Kidney tubule cell (primary cell): ENCODE measurements around the gene LLCFC1.
"Not testable (repeated sequence)": the region's sequence is repeated elsewhere in the genome, so short reads cannot be mapped to it uniquely, and the experiment has no call there.

Experiments used
- DNase-seq: peaks from one replicate; pipeline ENCODE4 v3.0.0-alpha.2; 2018; ENCODE audit warnings: low spot score

The LLCFC1 gene

GRCh38 chr7:142943706-142944268 lies 4.5 kb downstream of the LLCFC1 start:
- DNase-seq = no peak

DNA sequence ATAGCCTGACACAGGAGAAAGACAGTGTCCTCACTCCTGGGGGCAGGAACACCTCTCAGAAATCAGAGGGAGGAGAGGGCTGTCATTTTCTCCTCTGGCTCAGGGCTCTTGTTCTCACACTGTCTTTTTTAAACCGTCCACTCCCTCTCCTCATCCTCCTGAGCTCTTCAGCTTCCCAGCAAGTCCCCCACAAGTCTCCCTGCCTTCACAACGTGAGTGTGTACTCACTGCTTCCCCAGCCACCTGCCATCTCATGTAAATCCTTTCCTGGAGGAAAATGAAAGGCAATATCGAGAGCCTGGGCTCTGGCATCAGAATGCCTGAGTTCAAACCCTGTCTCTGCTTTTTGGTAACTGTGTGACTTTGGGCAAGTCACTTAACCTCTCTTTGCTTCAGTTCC lies 5.7 kb downstream of the LLCFC1 start:
- DNase-seq = no peak

- DNase-seq = no peak
Observed at GRCh38 chr7:142948603-142949002, 9.3 kb downstream of the LLCFC1 start.

GRCh38 chr7:142950235-142950634 lies 11.0 kb downstream of the LLCFC1 start:
- DNase-seq = no peak

DNA sequence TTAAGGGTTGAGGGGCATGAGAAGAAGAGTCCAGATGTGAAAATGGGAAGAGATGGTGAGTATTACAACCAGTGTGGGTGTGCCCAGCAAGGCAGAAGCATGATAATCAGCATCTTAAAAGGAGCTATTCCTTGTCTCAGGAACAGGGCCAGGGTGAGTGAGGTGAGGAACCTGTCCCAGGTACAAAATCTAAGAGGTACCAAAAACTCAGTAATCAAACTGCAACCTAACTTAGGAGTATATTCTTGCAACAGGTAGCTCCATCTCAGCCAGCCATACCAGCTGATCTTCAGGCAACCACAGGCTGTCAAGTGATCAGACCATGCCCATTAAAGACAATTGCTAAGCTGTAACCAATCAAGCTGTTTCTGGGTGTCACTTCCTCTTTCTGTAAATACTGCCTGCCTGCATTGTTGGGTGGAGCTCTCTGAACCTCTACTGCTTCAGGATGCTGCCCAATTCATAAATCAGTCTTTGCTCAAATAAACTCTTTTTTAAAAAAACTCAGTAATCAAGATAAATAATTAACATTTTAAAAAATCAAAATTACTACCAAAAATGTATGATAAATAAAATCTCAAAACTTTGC lies 15.5 kb downstream of the LLCFC1 start:
- no peak for DNase-seq

GRCh38 chr7:142956951-142957623 lies 17.8 kb downstream of the LLCFC1 start:
- DNase-seq = peak; percentile 75

DNA sequence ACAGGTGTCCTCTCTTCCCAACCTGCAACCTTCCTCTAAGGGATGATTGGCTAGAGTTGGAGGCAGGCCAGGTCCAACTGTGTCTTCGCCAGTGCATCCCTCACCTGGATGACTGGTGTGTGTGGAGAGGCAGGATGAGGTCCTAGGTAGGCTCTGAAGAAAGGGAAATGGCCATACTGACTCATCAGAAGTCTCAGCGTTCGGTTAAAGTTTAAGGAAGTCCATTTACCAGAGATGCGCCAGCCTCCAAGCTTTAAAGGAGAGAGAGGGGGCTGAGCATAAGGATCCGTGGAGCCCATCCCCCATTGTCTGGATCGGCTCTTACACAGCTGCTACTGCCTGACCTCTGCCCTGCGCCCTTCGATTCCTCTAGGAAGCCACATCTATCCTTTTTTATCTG lies 18.4 kb downstream of the LLCFC1 start:
- DNase-seq = peak; percentile 70

DNA sequence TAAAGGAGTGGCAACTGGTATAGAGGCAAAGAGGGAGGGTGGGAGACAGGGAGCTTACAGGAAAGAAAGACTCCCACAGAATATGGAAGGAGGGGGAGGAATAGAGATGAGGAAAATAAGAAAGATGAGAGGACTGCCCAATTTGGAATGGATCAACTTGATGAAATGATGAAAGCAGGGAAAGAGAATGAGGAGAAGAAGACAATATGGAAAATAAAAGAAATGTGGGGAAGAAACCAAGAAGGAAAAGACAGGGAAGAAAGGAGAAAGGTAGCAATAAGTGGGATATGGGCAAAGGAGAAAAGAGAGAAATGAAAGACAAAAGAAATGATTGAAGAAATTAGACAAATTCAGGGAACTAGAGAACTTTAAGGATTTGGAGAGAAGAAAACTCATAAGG lies 19.9 kb downstream of the LLCFC1 start:
- DNase-seq = no peak

DNA sequence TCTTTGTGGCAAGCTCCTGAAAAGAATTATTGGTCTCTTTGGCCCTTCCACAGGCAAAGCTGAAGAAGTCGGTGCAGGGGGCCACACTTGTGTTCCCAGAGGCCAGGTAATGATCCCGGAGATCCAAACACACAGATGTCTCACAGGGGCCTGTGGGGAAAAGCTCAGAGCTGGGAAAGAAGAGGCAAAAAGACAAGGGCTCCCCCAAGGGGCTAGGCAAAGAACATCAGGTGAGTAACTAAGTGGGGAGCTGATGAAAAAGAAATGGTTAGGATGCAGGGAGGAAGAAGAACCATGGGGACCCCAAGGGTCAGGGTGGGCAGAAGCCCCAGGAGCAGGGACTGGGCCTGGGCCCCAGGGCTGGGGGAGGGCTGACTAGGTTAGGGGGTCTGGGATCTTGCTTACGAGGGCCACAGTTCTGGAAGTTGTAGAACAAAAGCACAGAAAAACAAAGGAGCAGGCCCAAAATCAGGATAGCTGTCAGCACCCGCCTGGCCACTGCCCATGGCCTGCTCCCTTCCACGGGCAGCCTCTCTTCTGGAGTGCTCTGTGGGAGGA lies 21.8 kb downstream of the LLCFC1 start:
- DNase-seq = no peak

- DNase-seq = no peak
Observed at GRCh38 chr7:142961595-142961972, 22.3 kb downstream of the LLCFC1 start.

DNA sequence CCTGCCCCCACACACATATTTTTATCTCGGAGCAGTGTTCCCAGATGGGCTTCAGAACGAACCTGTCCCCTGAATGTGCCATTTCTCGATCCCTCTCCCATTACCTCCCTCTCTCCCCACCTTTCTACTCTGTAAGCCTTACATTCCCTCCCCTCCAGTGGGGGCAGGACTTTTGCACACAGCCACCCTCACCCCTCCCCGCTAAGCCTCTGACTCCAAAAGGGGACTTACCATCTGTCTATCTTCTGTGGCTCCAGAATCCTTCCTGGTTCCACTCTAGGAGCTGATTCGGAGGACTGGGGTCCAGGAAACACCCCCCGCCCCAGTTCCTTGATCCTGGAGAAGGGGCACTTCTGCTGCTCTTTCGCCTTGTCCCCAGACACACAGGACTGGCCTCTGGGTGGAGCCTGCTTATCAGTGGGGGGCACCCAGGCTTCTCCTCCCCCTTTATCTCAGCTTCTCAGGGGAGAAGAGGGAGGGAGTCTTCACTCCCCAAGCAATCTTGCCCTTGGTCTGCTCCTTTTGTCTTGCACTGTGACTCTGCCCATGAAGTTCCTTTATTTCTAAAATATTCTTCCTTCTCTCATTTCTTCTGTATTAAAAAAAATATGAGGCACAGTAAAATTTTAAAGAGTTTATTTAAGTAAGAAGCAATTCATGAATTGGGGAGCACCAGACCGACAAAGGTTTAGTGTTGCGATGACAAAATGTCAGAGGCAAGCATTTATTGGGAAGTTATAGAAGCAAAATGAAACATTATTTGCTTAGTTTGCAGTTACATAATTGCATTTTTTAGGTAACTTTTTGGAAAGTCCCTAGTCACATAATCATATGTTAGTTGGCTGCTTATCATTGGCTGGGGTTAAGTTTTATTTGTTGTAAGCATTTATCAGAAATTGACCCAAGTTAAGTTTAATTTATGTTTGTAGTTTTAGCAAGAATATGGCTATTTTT lies 23.0 kb downstream of the LLCFC1 start, which contains the start of gene KEL:
Gene KEL (minus strand): TSS at position 391 of the 954 bp plus-strand sequence. CDS start 157 bp downstream, at position 234.
- no peak for DNase-seq

DNA sequence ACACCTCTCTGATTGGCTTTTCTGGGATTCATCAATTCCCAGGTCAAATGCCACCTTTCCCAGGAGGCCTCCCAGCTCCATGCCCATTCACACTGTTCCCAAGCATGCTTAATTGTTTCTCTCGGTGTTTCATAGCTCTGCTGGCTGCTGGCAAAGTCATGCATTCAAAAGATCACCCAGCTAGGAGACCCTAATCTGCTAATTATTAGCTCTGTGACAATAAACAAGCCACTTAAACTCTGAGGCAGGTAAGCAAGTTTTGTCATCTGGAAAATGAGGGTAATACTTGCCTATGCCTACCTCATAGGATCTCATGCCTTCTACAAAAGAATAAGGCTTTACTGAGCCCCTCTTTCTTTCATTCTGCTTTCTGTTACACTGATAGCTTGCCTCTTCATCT lies 23.7 kb downstream of the LLCFC1 start:
- no peak for DNase-seq

DNA sequence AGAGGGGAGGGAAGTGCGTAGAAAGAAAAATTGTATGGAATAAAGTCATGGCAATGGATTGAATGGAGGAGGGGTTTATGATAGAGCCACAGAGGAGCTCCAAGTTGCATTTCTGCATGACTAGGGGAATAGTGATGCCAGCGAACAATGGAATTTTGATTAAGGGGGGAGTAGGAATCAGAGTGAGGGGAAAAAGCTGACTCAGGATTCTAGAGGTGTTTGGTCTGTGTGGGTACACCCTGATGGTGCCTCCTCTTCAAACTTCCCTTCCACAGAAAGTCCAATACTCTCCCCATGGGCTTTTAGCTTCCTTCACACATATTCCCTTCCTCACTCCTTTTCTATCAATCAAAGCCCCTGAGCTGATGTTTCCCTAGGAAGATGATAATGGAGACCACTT lies 24.7 kb downstream of the LLCFC1 start:
- DNase-seq = no peak

DNA sequence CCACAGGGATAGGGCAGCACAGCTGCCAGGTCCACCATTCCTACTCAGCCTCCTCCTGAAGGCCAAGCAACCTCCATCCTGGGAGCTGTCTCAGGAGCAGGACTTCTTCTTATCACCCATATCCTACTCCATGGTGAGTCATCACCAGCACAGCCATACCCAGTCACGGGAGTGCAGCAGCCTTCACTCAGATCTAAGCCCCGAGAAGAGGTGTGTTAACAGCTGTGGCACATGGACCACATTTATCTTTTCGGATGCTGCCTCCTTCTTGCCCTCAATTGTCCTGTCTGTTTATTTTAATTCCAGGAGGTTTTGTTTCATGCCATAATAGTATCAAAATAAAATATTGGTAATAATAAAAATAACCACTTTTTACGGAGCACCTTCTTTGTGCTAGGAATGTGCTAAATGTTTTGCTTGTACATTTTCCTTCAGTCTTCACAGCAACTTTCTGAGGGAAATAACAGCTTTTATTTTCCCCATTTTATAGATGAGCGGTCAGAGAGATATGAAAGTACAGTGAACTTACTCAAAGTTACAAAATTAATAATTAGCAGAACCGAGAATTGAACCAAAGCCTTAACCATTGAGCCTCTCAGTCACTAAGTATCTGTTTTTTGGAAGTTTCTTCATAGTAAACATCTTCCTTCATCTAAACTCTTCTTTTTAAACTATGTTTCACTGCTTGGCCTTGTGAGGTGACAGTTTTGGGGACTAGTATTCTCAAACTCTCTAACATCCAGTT lies 25.4 kb downstream of the LLCFC1 start:
- peak; percentile 3 for DNase-seq

DNA sequence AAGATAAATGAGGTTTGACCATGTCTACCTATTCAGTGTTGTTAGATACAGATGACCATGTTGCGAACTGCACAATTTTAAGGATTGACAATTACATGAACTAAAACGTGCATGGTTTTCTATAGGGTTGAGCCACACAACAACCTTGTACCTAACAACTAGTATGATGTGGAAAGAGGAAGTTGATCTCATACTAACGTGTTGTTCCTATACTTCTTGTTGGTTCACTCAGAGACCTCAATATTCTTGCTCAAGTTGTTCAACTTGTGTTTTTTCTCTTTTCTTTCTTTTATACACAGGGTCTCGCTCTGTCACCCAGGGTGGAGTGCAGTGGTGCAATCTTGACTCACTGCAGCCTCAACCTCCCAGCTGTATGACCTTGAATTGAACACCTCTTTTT lies 28.9 kb downstream of the LLCFC1 start:
- DNase-seq = no peak

DNA sequence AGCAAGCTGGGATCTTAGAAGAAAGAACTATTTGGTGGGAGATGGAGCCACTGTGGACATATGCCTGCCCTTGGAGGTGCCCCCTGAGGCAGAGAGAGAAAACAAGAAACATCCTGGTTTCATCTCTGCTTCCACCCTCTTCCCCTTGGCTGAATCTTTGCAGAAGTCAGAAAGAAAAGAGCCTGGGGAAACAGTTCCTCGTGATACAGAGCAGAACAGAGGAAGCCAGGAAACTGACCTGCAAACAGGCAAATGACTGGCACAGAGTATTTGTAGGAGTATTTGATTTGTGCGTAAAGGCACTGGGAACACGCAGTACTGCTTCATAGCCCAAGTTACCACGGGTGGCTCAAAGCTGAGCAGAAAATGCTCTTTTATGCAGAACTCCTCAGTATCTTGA lies 29.9 kb downstream of the LLCFC1 start:
- DNase-seq = no peak

GRCh38 chr7:142974626-142975025 lies 35.3 kb downstream of the LLCFC1 start:
- DNase-seq = no peak

- not testable (repeated sequence) for DNase-seq
Observed at GRCh38 chr7:142978402-142978801, 39.1 kb downstream of the LLCFC1 start.

GRCh38 chr7:142983825-142984224 lies 44.5 kb downstream of the LLCFC1 start:
- DNase-seq = no peak

GRCh38 chr7:142984297-142984696 lies 45.0 kb downstream of the LLCFC1 start:
- no peak for DNase-seq
